ENCODE data around the gene RASGEF1B.
"Not testable (repeated sequence)": the region's sequence is repeated elsewhere in the genome, so short reads cannot be mapped to it uniquely, and the experiment has no call there.

Gene RASGEF1B

DNA sequence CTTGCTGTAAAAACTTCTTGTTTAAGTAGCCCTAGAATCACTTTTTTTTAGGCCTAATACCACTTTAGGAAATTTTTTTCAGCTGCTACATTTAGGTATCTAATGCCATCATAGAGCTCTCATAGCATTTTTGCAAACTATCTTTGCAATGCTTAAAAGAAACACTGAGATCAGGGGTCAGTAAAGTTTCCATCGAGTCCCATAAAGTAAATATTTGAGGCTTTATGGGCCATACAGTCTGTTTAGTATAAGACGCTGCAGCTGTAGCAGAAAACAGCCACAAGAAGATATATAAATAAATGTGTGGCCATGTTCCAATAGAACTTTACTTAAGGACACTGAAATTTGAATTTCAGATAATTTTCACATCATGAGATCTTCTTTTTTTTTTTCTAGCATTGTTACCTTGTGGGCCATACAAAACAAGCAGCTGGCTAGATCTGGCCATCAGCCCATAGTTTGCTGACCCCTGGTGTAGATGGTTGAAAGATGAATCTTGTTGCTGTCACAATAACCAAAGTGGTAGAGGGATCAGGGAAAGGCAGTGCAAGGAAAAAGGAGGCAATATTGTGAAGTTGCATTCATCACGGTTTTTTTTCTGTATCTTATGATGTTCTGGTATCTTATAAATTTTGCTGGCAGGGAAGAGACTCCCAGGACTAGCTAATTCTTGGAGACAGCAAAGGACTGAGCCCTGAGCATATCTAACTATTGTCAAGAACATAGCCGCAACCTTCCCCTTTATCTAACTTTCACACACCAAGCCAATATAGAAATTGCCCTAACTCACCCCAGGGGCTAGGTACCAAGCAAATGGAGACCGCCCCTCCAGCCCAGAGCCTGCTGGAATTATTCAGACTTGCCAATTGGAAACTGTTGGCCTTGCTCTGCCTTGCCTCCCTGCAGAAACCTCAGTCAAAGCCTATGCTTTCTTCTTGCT, 46.6 kb downstream of the RASGEF1B start:
- peaks cover 9% of the 10 kb centered on the region for H3K36me3 ChIP-seq (ENCODE audit: insufficient read depth, low read length)
- H3K4me1 ChIP-seq (ENCODE audit: insufficient read depth, low read length), result peaks cover 4% of the 10 kb centered on the region
- H3K9ac ChIP-seq (ENCODE audit: low read length), result no peak overlapping the region
- no peaks in the 10 kb centered on the region for H3K27me3 ChIP-seq (ENCODE audit: control insufficient read depth in 1 of 2, insufficient read depth in 2 of 2, low read length in 2 of 2)
- no peaks in the 10 kb centered on the region for H3K9me3 ChIP-seq (ENCODE audit: low read length)
- H3K4me3 ChIP-seq (ENCODE audit: low read depth in 1 of 2, low read length in 2 of 2), result no peak overlapping the region
- H3K27ac ChIP-seq (ENCODE audit: low read depth, low read length), result peak overlapping the region; percentile 34

DNA sequence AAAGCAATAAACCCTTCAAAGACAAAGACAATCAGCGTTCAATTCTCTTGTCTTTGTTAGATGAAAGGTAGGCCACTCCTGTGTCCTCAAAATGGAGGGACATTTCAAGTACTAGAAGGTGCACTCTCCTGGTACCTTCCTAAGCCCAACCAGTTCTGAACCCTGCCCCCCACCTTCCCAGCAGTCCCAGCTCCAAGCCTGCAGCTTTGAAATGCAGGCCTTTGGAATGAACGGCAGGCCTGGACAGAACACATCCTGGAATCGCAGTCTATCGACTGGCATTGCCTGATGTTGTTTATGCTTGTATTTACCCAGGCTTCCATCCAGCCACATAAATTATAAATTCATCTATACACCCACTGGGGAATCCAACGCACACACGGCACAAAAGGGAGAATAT, 47.4 kb downstream of the RASGEF1B start:
- H3K4me1 ChIP-seq (ENCODE audit: insufficient read depth, low read length), result peaks cover 4% of the 10 kb centered on the region
- no peaks in the 10 kb centered on the region for H3K27me3 ChIP-seq (ENCODE audit: control insufficient read depth in 1 of 2, insufficient read depth in 2 of 2, low read length in 2 of 2)
- H3K9ac ChIP-seq (ENCODE audit: low read length), result no peak overlapping the region
- H3K27ac ChIP-seq (ENCODE audit: low read depth, low read length), result peak overlapping the region; percentile 34
- H3K9me3 ChIP-seq (ENCODE audit: low read length), result no peaks in the 10 kb centered on the region
- H3K4me3 ChIP-seq (ENCODE audit: low read depth in 1 of 2, low read length in 2 of 2), result no peak overlapping the region
- peaks cover 9% of the 10 kb centered on the region for H3K36me3 ChIP-seq (ENCODE audit: insufficient read depth, low read length)

DNA sequence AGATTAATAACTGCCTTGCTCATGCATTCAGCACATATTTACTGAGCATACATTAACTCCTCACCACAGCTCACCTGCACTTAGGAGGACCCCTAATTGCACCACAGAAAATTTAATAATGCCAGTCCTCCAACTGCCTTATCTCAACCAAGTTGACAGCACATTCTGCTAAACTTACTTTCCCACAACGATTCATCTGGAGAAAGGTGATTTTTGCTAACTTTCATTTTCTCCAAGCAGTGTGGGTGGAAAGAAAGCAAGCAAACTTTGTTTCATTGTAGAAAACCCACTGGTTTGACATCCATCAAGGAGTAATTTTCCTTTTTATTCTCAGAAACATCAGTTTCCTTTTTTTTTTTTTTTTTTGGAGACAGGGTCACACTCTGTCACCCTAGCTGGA, 49.1 kb downstream of the RASGEF1B start:
- H3K27me3 ChIP-seq (ENCODE audit: control insufficient read depth in 1 of 2, insufficient read depth in 2 of 2, low read length in 2 of 2), result no peaks in the 10 kb centered on the region
- H3K9me3 ChIP-seq (ENCODE audit: low read length), result no peaks in the 10 kb centered on the region
- H3K27ac ChIP-seq (ENCODE audit: low read depth, low read length), result no peak overlapping the region
- H3K36me3 ChIP-seq (ENCODE audit: insufficient read depth, low read length), result peaks cover 9% of the 10 kb centered on the region
- no peak overlapping the region for H3K4me3 ChIP-seq (ENCODE audit: low read depth in 1 of 2, low read length in 2 of 2)
- H3K4me1 ChIP-seq (ENCODE audit: insufficient read depth, low read length), result peaks cover 4% of the 10 kb centered on the region
- H3K9ac ChIP-seq (ENCODE audit: low read length), result no peak overlapping the region

DNA sequence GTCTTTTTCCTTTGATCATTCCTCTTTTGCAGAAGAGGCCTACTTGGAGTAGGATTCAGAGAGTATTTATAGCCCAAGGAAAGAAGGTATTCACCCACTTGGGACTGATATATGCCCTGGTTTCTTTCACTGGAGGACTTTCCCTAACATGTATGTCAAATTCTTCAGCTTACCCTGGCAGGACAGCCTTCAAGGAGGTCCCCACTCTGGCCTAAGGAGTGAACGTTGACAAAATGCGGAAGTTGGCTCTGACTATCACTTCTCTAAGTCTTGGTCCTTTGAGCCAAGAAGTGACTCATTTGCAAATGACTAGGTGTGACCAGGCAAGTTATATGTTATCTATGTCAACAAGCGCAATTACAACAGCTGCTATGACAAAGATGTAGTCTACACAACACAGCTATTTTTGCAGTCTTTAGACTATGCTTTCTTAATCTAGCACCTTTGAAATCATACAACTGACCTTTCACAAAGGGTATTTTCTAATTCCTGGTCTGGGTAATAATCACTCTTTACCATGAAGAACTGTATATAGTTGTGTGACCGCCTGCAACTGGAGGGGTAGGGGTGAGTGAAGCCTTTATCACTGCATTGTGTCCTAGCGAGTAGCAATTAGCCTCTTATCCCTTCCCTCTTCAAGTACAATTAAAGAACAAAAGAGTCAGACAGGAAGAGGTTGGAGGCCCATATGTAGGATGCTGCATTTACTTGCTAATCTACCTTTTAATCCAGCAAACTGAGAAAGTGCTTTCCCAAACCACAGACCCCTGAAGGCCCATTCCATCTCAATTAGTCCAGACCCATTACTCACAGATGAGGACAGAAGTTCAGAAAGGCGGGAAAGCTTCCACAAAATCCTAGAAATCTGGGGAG, 50.1 kb downstream of the RASGEF1B start:
- no peaks in the 10 kb centered on the region for H3K27me3 ChIP-seq (ENCODE audit: control insufficient read depth in 1 of 2, insufficient read depth in 2 of 2, low read length in 2 of 2)
- H3K36me3 ChIP-seq (ENCODE audit: insufficient read depth, low read length), result peaks cover 9% of the 10 kb centered on the region
- H3K9ac ChIP-seq (ENCODE audit: low read length), result no peak overlapping the region
- no peaks in the 10 kb centered on the region for H3K9me3 ChIP-seq (ENCODE audit: low read length)
- no peak overlapping the region for H3K27ac ChIP-seq (ENCODE audit: low read depth, low read length)
- H3K4me3 ChIP-seq (ENCODE audit: low read depth in 1 of 2, low read length in 2 of 2), result no peak overlapping the region
- H3K4me1 ChIP-seq (ENCODE audit: insufficient read depth, low read length), result peaks cover 4% of the 10 kb centered on the region

DNA sequence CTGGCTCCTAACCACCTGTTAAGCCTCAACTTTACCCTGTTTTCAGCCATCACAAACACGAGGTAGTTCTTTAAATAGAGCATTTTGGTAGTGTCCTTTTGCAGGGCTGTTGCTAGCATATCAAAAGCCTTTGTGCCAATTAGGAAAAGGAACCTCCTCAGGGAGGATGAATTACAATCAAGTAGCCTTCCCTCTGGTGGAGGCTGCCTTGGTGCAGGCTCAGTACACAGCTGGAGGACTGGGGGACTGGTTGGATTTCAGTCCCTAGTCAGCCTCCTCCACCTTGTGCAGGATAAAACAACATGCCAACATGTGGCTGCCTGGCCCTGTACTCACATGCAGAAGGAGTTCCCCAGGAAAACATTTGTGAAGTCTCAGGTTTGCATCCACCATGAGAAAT, 53.1 kb downstream of the RASGEF1B start:
- no peak overlapping the region for H3K27ac ChIP-seq (ENCODE audit: low read depth, low read length)
- H3K27me3 ChIP-seq (ENCODE audit: control insufficient read depth in 1 of 2, insufficient read depth in 2 of 2, low read length in 2 of 2), result no peaks in the 10 kb centered on the region
- no peak overlapping the region for H3K9ac ChIP-seq (ENCODE audit: low read length)

GRCh38 chr4:81412946-81413495, 58.7 kb downstream of the RASGEF1B start:
- Histone ChIP-seq H3K27ac (ENCODE audit: low read depth, low read length) (no peak overlapping the region), H3K9me3 (ENCODE audit: low read length) (no peaks in the 10 kb centered on the region), H3K4me1 (ENCODE audit: insufficient read depth, low read length) (no peaks in the 10 kb centered on the region), H3K4me3 (ENCODE audit: low read depth in 1 of 2, low read length in 2 of 2) (no peak overlapping the region), H3K27me3 (ENCODE audit: control insufficient read depth in 1 of 2, insufficient read depth in 2 of 2, low read length in 2 of 2) (no peaks in the 10 kb centered on the region), H3K9ac (ENCODE audit: low read length) (no peak overlapping the region), H3K36me3 (ENCODE audit: insufficient read depth, low read length) (no peaks in the 10 kb centered on the region)

More for the DNA sequence above, 53.1 kb downstream of the RASGEF1B start:
- no peak overlapping the region for H3K4me3 ChIP-seq (ENCODE audit: low read depth in 1 of 2, low read length in 2 of 2)
- H3K9me3 ChIP-seq (ENCODE audit: low read length), result no peaks in the 10 kb centered on the region
- H3K36me3 ChIP-seq (ENCODE audit: insufficient read depth, low read length), result no peaks in the 10 kb centered on the region
- H3K4me1 ChIP-seq (ENCODE audit: insufficient read depth, low read length), result no peaks in the 10 kb centered on the region

- no peak overlapping the region for H3K9ac ChIP-seq (ENCODE audit: low read length)
- no peaks in the 10 kb centered on the region for H3K27me3 ChIP-seq (ENCODE audit: control insufficient read depth in 1 of 2, insufficient read depth in 2 of 2, low read length in 2 of 2)
- H3K27ac ChIP-seq (ENCODE audit: low read depth, low read length), result no peak overlapping the region
- H3K36me3 ChIP-seq (ENCODE audit: insufficient read depth, low read length), result no peaks in the 10 kb centered on the region
- no peak overlapping the region for H3K4me3 ChIP-seq (ENCODE audit: low read depth in 1 of 2, low read length in 2 of 2)
- no peaks in the 10 kb centered on the region for H3K4me1 ChIP-seq (ENCODE audit: insufficient read depth, low read length)
- no peaks in the 10 kb centered on the region for H3K9me3 ChIP-seq (ENCODE audit: low read length)
These were observed 61.0 kb downstream of the RASGEF1B start for GRCh38 chr4:81410680-81411079.

DNA sequence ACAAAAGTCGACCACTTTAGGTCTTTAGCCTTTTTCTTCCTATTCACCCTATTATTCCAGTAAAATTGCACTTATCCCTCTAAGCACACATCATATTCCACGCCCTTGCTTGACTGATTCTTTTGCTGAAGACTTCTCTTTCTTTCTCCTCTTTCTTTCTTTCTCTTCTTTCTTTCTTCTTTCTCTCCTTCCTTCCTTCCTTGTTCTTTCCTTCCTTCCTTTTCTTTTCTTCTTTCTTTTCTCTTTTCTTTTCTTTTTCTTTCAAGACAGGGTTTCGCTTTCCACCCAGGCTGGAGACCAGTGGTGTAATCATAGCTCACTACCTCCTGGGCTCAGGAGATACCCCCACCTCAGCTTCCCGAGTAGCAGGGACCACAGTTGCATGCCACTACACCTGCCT, 61.9 kb downstream of the RASGEF1B start:
- Histone ChIP-seq H3K4me3 (ENCODE audit: low read depth in 1 of 2, low read length in 2 of 2) (no peak overlapping the region), H3K9me3 (ENCODE audit: low read length) (no peaks in the 10 kb centered on the region), H3K27me3 (ENCODE audit: control insufficient read depth in 1 of 2, insufficient read depth in 2 of 2, low read length in 2 of 2) (no peaks in the 10 kb centered on the region), H3K36me3 (ENCODE audit: insufficient read depth, low read length) (no peaks in the 10 kb centered on the region), H3K4me1 (ENCODE audit: insufficient read depth, low read length) (no peaks in the 10 kb centered on the region), H3K27ac (ENCODE audit: low read depth, low read length) (no peak overlapping the region), H3K9ac (ENCODE audit: low read length) (no peak overlapping the region)

DNA sequence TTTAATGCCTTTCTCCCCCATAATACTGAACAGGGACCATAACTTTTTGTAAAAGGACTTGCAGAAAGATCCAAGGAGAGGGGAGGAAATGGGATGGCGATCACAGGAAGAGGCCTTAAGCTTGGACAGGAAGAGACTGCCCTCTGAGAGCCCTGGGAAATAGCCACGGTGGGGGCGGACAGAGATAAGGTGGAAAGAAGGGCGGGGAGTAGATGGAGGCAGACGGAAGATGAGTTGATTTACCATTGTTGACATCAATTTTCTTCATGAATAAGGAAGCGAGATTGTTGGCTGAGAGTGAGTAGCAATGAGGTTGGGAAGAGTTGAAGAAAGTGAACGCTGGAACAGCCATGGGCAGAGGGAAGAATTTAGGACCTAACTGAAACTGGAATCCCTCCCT, 63.4 kb downstream of the RASGEF1B start:
- Histone ChIP-seq H3K4me3 (ENCODE audit: low read depth in 1 of 2, low read length in 2 of 2) (no peak overlapping the region), H3K27me3 (ENCODE audit: control insufficient read depth in 1 of 2, insufficient read depth in 2 of 2, low read length in 2 of 2) (no peaks in the 10 kb centered on the region), H3K9ac (ENCODE audit: low read length) (no peak overlapping the region), H3K9me3 (ENCODE audit: low read length) (no peaks in the 10 kb centered on the region), H3K4me1 (ENCODE audit: insufficient read depth, low read length) (no peaks in the 10 kb centered on the region), H3K36me3 (ENCODE audit: insufficient read depth, low read length) (no peaks in the 10 kb centered on the region), H3K27ac (ENCODE audit: low read depth, low read length) (no peak overlapping the region)

DNA sequence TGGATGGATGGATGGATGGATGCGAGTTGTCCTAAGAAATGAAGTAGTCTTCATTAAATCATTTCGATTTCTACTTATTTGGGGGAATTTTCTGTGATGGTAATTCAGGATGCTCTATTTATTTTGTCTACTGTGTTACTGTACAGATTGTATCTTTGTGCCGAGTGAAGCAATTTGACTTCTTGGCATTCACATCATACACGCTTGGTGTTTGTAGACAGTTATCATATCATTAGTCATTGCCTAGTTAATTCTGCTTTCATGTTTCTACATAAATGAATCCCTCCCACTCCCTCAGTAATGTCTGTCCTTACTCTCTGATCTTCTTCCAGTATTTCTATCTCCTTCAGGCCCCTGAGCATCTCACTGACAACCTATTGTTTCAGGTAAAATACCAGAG, 64.0 kb downstream of the RASGEF1B start:
- Histone ChIP-seq H3K27me3 (ENCODE audit: control insufficient read depth in 1 of 2, insufficient read depth in 2 of 2, low read length in 2 of 2) (no peaks in the 10 kb centered on the region), H3K9me3 (ENCODE audit: low read length) (no peaks in the 10 kb centered on the region), H3K9ac (ENCODE audit: low read length) (no peak overlapping the region), H3K4me3 (ENCODE audit: low read depth in 1 of 2, low read length in 2 of 2) (no peak overlapping the region), H3K4me1 (ENCODE audit: insufficient read depth, low read length) (no peaks in the 10 kb centered on the region), H3K27ac (ENCODE audit: low read depth, low read length) (no peak overlapping the region), H3K36me3 (ENCODE audit: insufficient read depth, low read length) (no peaks in the 10 kb centered on the region)

DNA sequence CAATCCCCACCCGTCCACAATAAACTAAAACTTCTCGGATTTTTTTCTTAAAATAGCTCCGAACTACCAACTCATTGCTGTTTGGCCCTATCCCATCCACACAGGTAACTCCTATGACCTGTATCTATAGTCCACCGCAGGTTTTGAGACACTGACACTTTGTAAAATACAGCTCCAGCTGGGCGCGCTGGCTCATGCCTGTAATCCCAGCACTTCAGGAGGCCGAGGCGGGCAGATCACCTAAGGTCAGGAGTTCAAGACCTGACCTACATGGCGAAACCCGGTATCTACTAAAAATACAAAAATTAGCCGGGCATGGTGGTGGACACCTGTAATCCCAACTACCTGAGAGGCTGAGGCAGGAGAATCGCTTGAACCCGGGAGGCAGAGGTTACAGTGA, 65.2 kb downstream of the RASGEF1B start:
- not testable (repeated sequence) for H3K9ac ChIP-seq (ENCODE audit: low read length); H3K36me3 ChIP-seq (ENCODE audit: insufficient read depth, low read length); H3K27ac ChIP-seq (ENCODE audit: low read depth, low read length); H3K4me1 ChIP-seq (ENCODE audit: insufficient read depth, low read length); H3K9me3 ChIP-seq (ENCODE audit: low read length); H3K4me3 ChIP-seq (ENCODE audit: low read depth in 1 of 2, low read length in 2 of 2); H3K27me3 ChIP-seq (ENCODE audit: control insufficient read depth in 1 of 2, insufficient read depth in 2 of 2, low read length in 2 of 2)

All from muscle layer of colon (tissue), 2 donors.